K562 (cell line): ENCODE measurements around the gene POLR1C. TPM values are rescaled to one million over a fixed set of nuclear protein-coding genes. Genes with fewer than 3 reads are reported as not detected.

Experiments
- CBFB ChIP-seq: sonication (generic); formaldehyde crosslinking; IDR thresholded peaks from 2 replicates; pipeline ENCODE4 v1.4.0; 2020; ENCODE audit warnings: mild to moderate bottlenecking, missing genetic modification reagents
- E4F1 ChIP-seq: fragments of 250-450 bp; sonication (Bioruptor Pico); IDR thresholded peaks from 2 replicates; pipeline ENCODE4 v1.5.0; 2021; ENCODE audit warnings: mild to moderate bottlenecking, borderline replicate concordance
- ESRRA ChIP-seq: fragments of 450-650 bp; IDR thresholded peaks from 2 replicates; pipeline ENCODE4 v1.6.1; 2014; ENCODE audit warnings: low read depth, mild to moderate bottlenecking, moderate library complexity, borderline replicate concordance
- MTA2 ChIP-seq: fragments of 450-650 bp; IDR thresholded peaks from 2 replicates; pipeline ENCODE4 v1.6.1; 2016; ENCODE audit warnings: low read depth
- NCOA4 ChIP-seq: fragments of 450-650 bp; IDR thresholded peaks from 2 replicates; pipeline ENCODE4 v1.6.1; 2018; ENCODE audit warnings: mild to moderate bottlenecking; ENCODE audit not compliant: partially characterized antibody
- POLR2AphosphoS2 ChIP-seq: IDR thresholded peaks from 2 replicates; pipeline ENCODE4 v1.6.1; 2012; ENCODE audit warnings: low read length, improper control_type of control experiment
- POLR2AphosphoS5 ChIP-seq: IDR thresholded peaks from 2 replicates; pipeline ENCODE4 v1.6.1; 2011; ENCODE audit warnings: mild to moderate bottlenecking, low read depth, low read length, moderate library complexity; ENCODE audit not compliant: control insufficient read depth, insufficient read depth
- PTBP1 ChIP-seq: fragments of 200-400 bp; formaldehyde crosslinking; IDR thresholded peaks from 2 replicates; pipeline ENCODE4 v1.6.1; 2017; ENCODE audit warnings: low read depth, low read length
- RUNX1 ChIP-seq: sonication (generic); IDR thresholded peaks from 2 replicates; pipeline ENCODE4 v1.6.1; 2016; ENCODE audit warnings: antibody characterized with exemption, low read depth
- SETDB1 ChIP-seq: IDR thresholded peaks from one replicate; pipeline ENCODE4 v1.6.1; 2012; ENCODE audit warnings: low read length, control low read depth, inconsistent platforms
- THAP12 ChIP-seq: fragments of 250-450 bp; sonication (Bioruptor Pico); IDR thresholded peaks from 2 replicates; pipeline ENCODE4 v1.9.0; 2021; ENCODE audit warnings: mild to moderate bottlenecking, inconsistent platforms
- TSHZ1 ChIP-seq: fragments of 250-450 bp; sonication (Bioruptor Pico); IDR thresholded peaks from 2 replicates; pipeline ENCODE4 v1.4.0; 2020; ENCODE audit warnings: mild to moderate bottlenecking, moderate library complexity
- ZNF41 ChIP-seq: fragments of 250-450 bp; sonication (Bioruptor Pico); conservative IDR thresholded peaks from 2 replicates; pipeline ENCODE4 v1.4.0; 2020; ENCODE audit warnings: mild to moderate bottlenecking
- ZNF512 ChIP-seq: IDR thresholded peaks from 2 replicates; pipeline ENCODE4 v1.6.1; 2016; ENCODE audit warnings: missing genetic modification characterization, missing compliant biosample characterization
- ZNF583 ChIP-seq: fragments of 250-450 bp; sonication (Bioruptor Pico); IDR thresholded peaks from 2 replicates; pipeline ENCODE4 v1.4.0; 2020
- ZNF639 ChIP-seq, 2 experiments: fragments of 200-800 bp in 1 of 2; sonication (Bioruptor generic) in 1 of 2; sonication (generic) in 1 of 2; formaldehyde crosslinking in 1 of 2; IDR thresholded peaks in 1 of 2; conservative IDR thresholded peaks in 1 of 2; 2 replicates each; pipeline versions ENCODE4 v1.5.0 to v1.6.1; 2016 to 2020; ENCODE audit warnings: missing compliant biosample characterization in 1 of 2, missing genetic modification characterization in 1 of 2, missing genetic modification reagents in 1 of 2
- polyA plus RNA-seq, 8 experiments: library from polyadenylated mRNA; depleted of rRNA in 4 of 8; stranded (reverse) in 5 of 8; unstranded in 3 of 8; fragments of >200 nt; fragmentation: Nextera tagmentation in 2 of 8; fragmentation: Illumina TruSeq in 1 of 8; extraction: Ambion mirVana in 2 of 8; extraction: Trizol in 1 of 8; gene quantifications; 2 replicates each; pipeline versions ENCODE4 v1.2.1 to v1.2.3, GENCODE V29; 2011 to 2014; ENCODE audit warnings: inconsistent platforms in 1 of 8, missing spikeins in 1 of 8
- total RNA-seq, 7 experiments: library from RNA; depleted of rRNA in 6 of 7; stranded (reverse); fragments of >200 nt in 6 of 7; fragmentation: Illumina TruSeq in 2 of 7; extraction: Trizol in 2 of 7; gene quantifications; 2 replicates each; pipeline versions ENCODE4 v1.2.1 to v1.2.3, GENCODE V29; 2011 to 2021; ENCODE audit warnings: low replicate concordance in 1 of 7

The POLR1C gene
- total and polyA plus RNA-seq, 9 of the 15 experiments (the other 6 are each of a cell fraction or from before 2014, with no cell fraction given) = 83.5 to 429 (median 120) TPM

GRCh38 chr6:43506667-43507471, 10.0 kb upstream of the POLR1C start (continued):
- no peak for TF ChIP-seq THAP12 (CRISPR knock-in tag)
- no peak for TF ChIP-seq RUNX1
- no peak for TF ChIP-seq TSHZ1 (CRISPR knock-in tag)
- TF ChIP-seq POLR2AphosphoS2 = peak; percentile 92
- TF ChIP-seq MTA2 = no peak
- no peak for TF ChIP-seq CBFB (CRISPR knock-in tag)
- TF ChIP-seq ZNF583 (CRISPR knock-in tag) = no peak
- TF ChIP-seq SETDB1 = no peak
- TF ChIP-seq ZNF512 (tag) = no peak
- TF ChIP-seq PTBP1 = no peak
- no peak for TF ChIP-seq E4F1 (CRISPR knock-in tag)
- no peak for TF ChIP-seq POLR2AphosphoS5
- no peak for TF ChIP-seq ZNF639 (CRISPR knock-in tag; conservative IDR thresholded peaks at IDR 0.05 in 1 of 2, IDR thresholded peaks at IDR 0.05 in 1 of 2)
- no peak for TF ChIP-seq ZNF41 (CRISPR knock-in tag)
- no peak for TF ChIP-seq ESRRA
- TF ChIP-seq NCOA4 = no peak
